GM13976 (cell line): Measurements from ENCODE around the gene OR5AU1.

ENCODE experiments used
- DNase-seq: peaks from one replicate; pipeline ENCODE4 v3.0.0; 2012; ENCODE audit warnings: low spot score
- CTCF ChIP-seq: IDR thresholded peaks from 2 replicates; pipeline ENCODE4 v1.5.1; 2012; ENCODE audit warnings: borderline replicate concordance, mild to moderate bottlenecking; ENCODE audit not compliant: insufficient read depth; ENCODE audit errors: extremely low read depth, missing control alignments, control extremely low read depth
- in situ Hi-C: fragments of 300-500 bp; cut with MboI; formaldehyde crosslinking; loops from one replicate; pipeline ENCODE4 v1.12.0; 2022; ENCODE audit warnings: low sequenced_read_pairs, mixed read lengths, inconsistent platforms; ENCODE audit not compliant: unreplicated experiment

The OR5AU1 gene

DNA sequence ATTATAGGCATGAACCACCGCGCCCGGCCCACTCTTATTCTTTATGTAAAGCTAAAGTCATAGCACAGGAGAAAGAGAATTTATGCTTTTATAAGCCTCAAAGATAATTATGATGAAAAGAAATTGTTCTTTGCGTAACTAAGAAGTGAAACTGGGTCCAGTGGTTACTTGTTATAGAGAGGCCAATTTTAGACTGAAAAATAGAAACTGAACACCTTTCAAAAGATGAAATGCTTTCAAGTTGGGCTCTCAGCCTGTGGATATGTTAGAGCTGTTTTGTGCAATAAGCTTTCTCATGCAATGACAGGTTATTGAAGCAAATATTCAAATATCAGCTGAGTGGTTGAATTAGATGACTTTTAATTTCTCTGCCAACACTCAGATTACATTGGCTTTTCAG lies 47.1 kb downstream of the OR5AU1 start:
- in situ Hi-C loops = no loop called here
- DNase-seq = no peak
- no peak for TF ChIP-seq CTCF

GRCh38 chr14:21107283-21107800 lies 48.5 kb downstream of the OR5AU1 start:
- no peak for TF ChIP-seq CTCF
- in situ Hi-C loops = no loop called here
- no peak for DNase-seq

DNA sequence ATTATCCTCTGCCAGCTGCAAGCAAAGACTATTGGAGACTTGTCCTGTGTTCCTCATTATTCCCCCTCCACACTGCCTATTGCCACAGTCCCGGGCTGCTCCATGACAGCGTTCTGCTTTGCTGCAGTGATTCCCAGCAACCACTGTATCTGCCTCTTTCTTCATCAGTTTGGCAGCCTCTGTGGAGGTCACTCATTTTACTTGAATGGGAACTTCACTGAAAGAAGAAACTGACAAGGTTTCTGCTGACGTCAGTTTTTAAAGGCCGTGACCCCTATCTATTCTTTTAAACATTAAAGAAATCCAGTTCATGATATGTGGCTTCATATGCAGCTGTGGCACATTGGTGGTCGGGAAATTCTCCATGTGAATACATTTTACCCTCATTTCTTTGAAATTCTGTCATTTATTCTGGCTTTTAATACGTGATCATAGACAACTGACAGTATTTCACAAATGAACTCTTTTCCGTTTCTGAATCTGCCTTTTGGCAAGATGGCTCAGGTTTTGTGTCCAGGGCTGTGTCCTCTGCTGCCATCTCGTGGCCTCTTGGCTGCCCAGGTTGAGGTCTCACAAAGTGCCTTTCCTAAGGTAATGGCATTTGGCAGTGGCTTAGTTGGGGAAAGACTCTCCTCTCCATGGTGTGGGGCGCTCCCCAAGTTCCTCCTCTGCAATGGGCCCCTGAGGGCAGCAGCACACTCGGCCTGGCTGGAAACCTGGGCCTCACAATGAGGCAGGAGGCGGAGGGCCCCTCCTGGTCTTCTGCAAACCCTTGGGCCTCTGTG lies 49.2 kb downstream of the OR5AU1 start:
- in situ Hi-C loops = no loop called here
- DNase-seq = peak; percentile 72
- TF ChIP-seq CTCF = peak; percentile 94

DNA sequence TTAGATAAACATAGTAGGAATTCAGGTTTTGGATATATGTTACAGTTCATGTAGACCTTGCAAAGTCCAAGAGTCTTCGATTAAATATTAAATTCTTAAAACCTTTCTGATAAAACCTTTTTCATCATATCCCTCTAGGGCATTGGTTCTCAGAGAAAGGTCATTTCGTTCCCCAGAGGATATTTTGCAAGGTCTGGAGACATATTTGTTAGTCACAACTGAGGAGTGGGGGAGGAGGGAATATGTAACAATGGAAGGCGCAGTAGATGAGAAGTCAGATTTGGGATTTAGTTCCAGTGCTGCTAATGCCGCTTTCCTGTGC lies 49.7 kb downstream of the OR5AU1 start:
- no peak for TF ChIP-seq CTCF
- in situ Hi-C loops = no loop called here
- DNase-seq = no peak

DNA sequence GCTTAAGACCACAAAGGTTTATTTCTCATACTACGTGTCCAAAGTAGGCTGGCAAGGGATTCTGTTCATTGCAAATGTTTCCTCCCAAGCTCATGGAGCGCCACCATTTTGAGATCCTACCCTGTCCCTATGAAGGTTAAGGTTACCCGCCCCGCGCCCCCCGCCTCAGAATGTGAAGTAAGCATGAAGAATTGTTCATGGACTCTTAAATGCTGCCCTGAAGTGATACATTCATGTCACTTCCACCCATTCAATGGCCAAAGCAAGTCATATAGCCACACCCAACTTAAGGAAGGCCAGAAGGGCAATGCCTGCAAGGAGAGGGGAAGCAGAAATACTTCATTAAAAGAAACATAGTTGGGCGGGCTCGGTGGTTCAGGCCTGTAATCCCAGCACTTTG lies 50.8 kb downstream of the OR5AU1 start:
- no peak for TF ChIP-seq CTCF
- in situ Hi-C loops = no loop called here
- no peak for DNase-seq
